ENCODE results near the gene SLC13A3. TPM values are rescaled to one million over a fixed set of nuclear protein-coding genes. Genes with fewer than 3 reads are reported as not detected.
A peak's percentile ranks its signal among the peaks of the same experiment; 100 is the strongest.

The SLC13A3 gene
- total and polyA plus RNA-seq, 4 donors, result 8.8 to 303 (median 51.6) TPM

GRCh38 chr20:46548688-46549087, 102.6 kb downstream of the SLC13A3 start:
- Histone ChIP-seq H3K4me1 (ENCODE audit: control insufficient read depth, insufficient read depth, low read length) (peaks cover 8% of the 10 kb centered on the region), H3K9me3 (ENCODE audit: control insufficient read depth, insufficient read depth, low read length) (no peaks in the 10 kb centered on the region), H3K27me3 (ENCODE audit: control insufficient read depth, insufficient read depth, low read length) (no peaks in the 10 kb centered on the region), H3K36me3 (ENCODE audit: control insufficient read depth, insufficient read depth, low read length) (no peaks in the 10 kb centered on the region), H3K4me3 (ENCODE audit: low read depth, low read length) (no peak overlapping the region), H3K27ac (ENCODE audit: low read depth, low read length) (no peak overlapping the region)
- DNase-seq (ENCODE audit: low read depth in 4 of 6, low spot score in 6 of 6), result no peak
- 89% methylated on average over 5 of the region's 5 CpGs for WGBS (ENCODE audit: insufficient coverage)

GRCh38 chr20:46547995-46548394, 103.3 kb downstream of the SLC13A3 start:
- Histone ChIP-seq H3K9me3 (ENCODE audit: control insufficient read depth, insufficient read depth, low read length) (no peaks in the 10 kb centered on the region), H3K27ac (ENCODE audit: low read depth, low read length) (no peak overlapping the region), H3K27me3 (ENCODE audit: control insufficient read depth, insufficient read depth, low read length) (no peaks in the 10 kb centered on the region), H3K36me3 (ENCODE audit: control insufficient read depth, insufficient read depth, low read length) (no peaks in the 10 kb centered on the region), H3K4me1 (ENCODE audit: control insufficient read depth, insufficient read depth, low read length) (peaks cover 8% of the 10 kb centered on the region), H3K4me3 (ENCODE audit: low read depth, low read length) (no peak overlapping the region)
- no peak for DNase-seq (ENCODE audit: low read depth in 4 of 6, low spot score in 6 of 6)
- WGBS (ENCODE audit: insufficient coverage), result 91% methylated on average over 6 of the region's 6 CpGs

DNA sequence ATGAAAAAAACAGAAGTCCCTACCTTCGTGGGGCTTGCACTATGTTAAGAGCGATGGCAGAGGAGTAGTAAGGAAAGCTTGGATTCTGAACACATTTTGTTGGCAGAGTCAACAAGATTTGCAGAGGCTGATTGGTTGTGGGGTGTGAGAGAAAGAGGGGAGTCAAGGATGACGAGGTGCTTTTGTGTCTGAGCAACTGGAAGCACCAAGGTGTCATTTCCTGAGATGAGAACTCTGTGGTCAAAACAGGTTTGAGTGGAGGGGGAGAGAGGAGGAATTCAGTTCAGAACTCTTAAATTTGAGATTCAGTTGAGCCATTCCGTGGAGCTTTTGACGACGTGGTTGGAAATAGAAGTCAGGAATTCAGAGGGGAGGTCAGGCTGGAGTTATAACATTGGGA, 104.3 kb downstream of the SLC13A3 start:
- Histone ChIP-seq H3K36me3 (ENCODE audit: control insufficient read depth, insufficient read depth, low read length) (no peaks in the 10 kb centered on the region), H3K4me1 (ENCODE audit: control insufficient read depth, insufficient read depth, low read length) (peaks cover 7% of the 10 kb centered on the region), H3K4me3 (ENCODE audit: low read depth, low read length) (no peak overlapping the region), H3K27me3 (ENCODE audit: control insufficient read depth, insufficient read depth, low read length) (no peaks in the 10 kb centered on the region), H3K27ac (ENCODE audit: low read depth, low read length) (no peak overlapping the region), H3K9me3 (ENCODE audit: control insufficient read depth, insufficient read depth, low read length) (no peaks in the 10 kb centered on the region)
- 88% methylated on average over 4 of the region's 6 CpGs for WGBS (ENCODE audit: insufficient coverage)
- DNase-seq (ENCODE audit: low read depth in 4 of 6, low spot score in 6 of 6), result no peak

- H3K4me1 ChIP-seq (ENCODE audit: control insufficient read depth, insufficient read depth, low read length), result peaks cover 2% of the 10 kb centered on the region
- H3K36me3 ChIP-seq (ENCODE audit: control insufficient read depth, insufficient read depth, low read length), result no peaks in the 10 kb centered on the region
- H3K9me3 ChIP-seq (ENCODE audit: control insufficient read depth, insufficient read depth, low read length), result no peaks in the 10 kb centered on the region
- H3K27me3 ChIP-seq (ENCODE audit: control insufficient read depth, insufficient read depth, low read length), result no peaks in the 10 kb centered on the region
- WGBS (ENCODE audit: insufficient coverage), result 88% methylated on average over 3 of the region's 3 CpGs
- DNase-seq (ENCODE audit: low read depth in 4 of 6, low spot score in 6 of 6), result no peak
- H3K4me3 ChIP-seq (ENCODE audit: low read depth, low read length), result no peak overlapping the region
- no peak overlapping the region for H3K27ac ChIP-seq (ENCODE audit: low read depth, low read length)
Observed at GRCh38 chr20:46546298-46546697, 105.0 kb downstream of the SLC13A3 start.

DNA sequence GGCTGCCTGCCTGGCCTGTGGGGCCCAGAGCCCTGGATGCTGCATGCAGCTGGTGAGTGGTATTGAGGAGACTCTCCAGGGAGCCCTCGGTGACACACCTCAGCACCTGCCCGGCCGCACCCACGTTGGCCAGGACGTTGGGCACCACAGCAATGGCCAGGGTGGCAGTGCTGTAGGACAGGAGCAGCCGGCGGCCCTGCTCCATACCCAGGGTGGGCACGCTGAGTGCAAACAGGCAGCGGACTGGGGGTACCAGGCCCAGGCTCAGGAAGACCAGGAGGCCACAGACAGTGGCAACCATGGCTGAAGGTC, 105.5 kb downstream of the SLC13A3 start:
- WGBS (ENCODE audit: insufficient coverage), result 93% methylated on average over 9 of the region's 9 CpGs
- no peak overlapping the region for H3K4me3 ChIP-seq (ENCODE audit: low read depth, low read length)
- no peak for DNase-seq (ENCODE audit: low read depth in 4 of 6, low spot score in 6 of 6)
- no peaks in the 10 kb centered on the region for H3K27me3 ChIP-seq (ENCODE audit: control insufficient read depth, insufficient read depth, low read length)
- no peak overlapping the region for H3K27ac ChIP-seq (ENCODE audit: low read depth, low read length)
- H3K9me3 ChIP-seq (ENCODE audit: control insufficient read depth, insufficient read depth, low read length), result no peaks in the 10 kb centered on the region
- no peaks in the 10 kb centered on the region for H3K36me3 ChIP-seq (ENCODE audit: control insufficient read depth, insufficient read depth, low read length)
- peaks cover 2% of the 10 kb centered on the region for H3K4me1 ChIP-seq (ENCODE audit: control insufficient read depth, insufficient read depth, low read length)

- 89% methylated on average over 12 of the region's 14 CpGs for WGBS (ENCODE audit: insufficient coverage)
- H3K27ac ChIP-seq (ENCODE audit: low read depth, low read length), result no peak overlapping the region
- no peak for DNase-seq (ENCODE audit: low read depth in 4 of 6, low spot score in 6 of 6)
- no peaks in the 10 kb centered on the region for H3K27me3 ChIP-seq (ENCODE audit: control insufficient read depth, insufficient read depth, low read length)
- H3K9me3 ChIP-seq (ENCODE audit: control insufficient read depth, insufficient read depth, low read length), result no peaks in the 10 kb centered on the region
- no peak overlapping the region for H3K4me3 ChIP-seq (ENCODE audit: low read depth, low read length)
- H3K36me3 ChIP-seq (ENCODE audit: control insufficient read depth, insufficient read depth, low read length), result no peaks in the 10 kb centered on the region
- peaks cover 2% of the 10 kb centered on the region for H3K4me1 ChIP-seq (ENCODE audit: control insufficient read depth, insufficient read depth, low read length)
Observed at GRCh38 chr20:46545077-46545826, 106.0 kb downstream of the SLC13A3 start.

DNA sequence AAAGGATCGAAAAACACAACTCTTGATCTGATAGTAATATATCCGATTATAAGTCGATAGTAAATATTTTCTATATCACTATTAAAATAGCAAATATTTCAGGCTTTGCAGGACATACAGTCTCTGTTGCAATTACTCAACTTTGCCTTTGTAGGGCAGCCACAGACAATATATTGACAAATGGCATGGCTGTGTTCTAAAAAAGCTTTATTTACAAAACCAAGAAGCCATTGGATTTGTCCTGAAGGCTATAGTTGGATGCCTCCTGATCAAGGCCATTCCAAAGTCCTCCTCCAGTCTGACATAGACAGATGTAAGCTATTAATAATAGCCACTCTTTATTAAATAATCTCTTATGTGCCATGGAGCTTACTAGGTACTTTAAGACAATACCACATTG, 106.7 kb downstream of the SLC13A3 start:
- no CpG with 5 or more reads among the region's 3 CpGs for WGBS (ENCODE audit: insufficient coverage)
- H3K4me1 ChIP-seq (ENCODE audit: control insufficient read depth, insufficient read depth, low read length), result peaks cover 2% of the 10 kb centered on the region
- H3K9me3 ChIP-seq (ENCODE audit: control insufficient read depth, insufficient read depth, low read length), result no peaks in the 10 kb centered on the region
- H3K27ac ChIP-seq (ENCODE audit: low read depth, low read length), result no peak overlapping the region
- DNase-seq (ENCODE audit: low read depth in 4 of 6, low spot score in 6 of 6), result peak in 1 of 6 donors; percentile 12
- H3K27me3 ChIP-seq (ENCODE audit: control insufficient read depth, insufficient read depth, low read length), result no peaks in the 10 kb centered on the region
- H3K4me3 ChIP-seq (ENCODE audit: low read depth, low read length), result no peak overlapping the region
- H3K36me3 ChIP-seq (ENCODE audit: control insufficient read depth, insufficient read depth, low read length), result no peaks in the 10 kb centered on the region

DNA sequence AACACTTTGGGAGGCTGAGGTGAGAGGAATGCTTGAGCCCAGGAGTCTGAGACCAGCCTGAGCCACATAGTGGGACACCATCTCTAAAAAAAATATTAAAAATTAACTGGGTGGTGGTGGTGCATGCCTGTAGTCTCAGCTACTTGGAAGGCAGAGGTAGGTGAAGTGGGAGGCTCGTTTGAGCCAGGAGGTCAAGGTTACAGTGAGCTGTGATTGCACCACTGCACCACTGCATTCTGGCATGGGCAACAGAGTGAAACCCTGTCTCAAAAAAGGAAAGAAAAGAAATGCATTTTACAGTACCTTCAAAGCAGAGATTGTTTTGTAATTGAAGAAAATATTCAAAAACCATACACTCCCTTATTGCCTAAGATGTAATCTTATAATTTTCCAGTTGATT, 107.3 kb downstream of the SLC13A3 start:
- H3K27ac ChIP-seq (ENCODE audit: low read depth, low read length), result no peak overlapping the region
- no peaks in the 10 kb centered on the region for H3K27me3 ChIP-seq (ENCODE audit: control insufficient read depth, insufficient read depth, low read length)
- no peak for DNase-seq (ENCODE audit: low read depth in 4 of 6, low spot score in 6 of 6)
- H3K4me3 ChIP-seq (ENCODE audit: low read depth, low read length), result no peak overlapping the region
- H3K36me3 ChIP-seq (ENCODE audit: control insufficient read depth, insufficient read depth, low read length), result no peaks in the 10 kb centered on the region
- H3K9me3 ChIP-seq (ENCODE audit: control insufficient read depth, insufficient read depth, low read length), result no peaks in the 10 kb centered on the region
- peaks cover 2% of the 10 kb centered on the region for H3K4me1 ChIP-seq (ENCODE audit: control insufficient read depth, insufficient read depth, low read length)
- WGBS (ENCODE audit: insufficient coverage), result 63% methylated on average over 1 of the region's 1 CpG

DNA sequence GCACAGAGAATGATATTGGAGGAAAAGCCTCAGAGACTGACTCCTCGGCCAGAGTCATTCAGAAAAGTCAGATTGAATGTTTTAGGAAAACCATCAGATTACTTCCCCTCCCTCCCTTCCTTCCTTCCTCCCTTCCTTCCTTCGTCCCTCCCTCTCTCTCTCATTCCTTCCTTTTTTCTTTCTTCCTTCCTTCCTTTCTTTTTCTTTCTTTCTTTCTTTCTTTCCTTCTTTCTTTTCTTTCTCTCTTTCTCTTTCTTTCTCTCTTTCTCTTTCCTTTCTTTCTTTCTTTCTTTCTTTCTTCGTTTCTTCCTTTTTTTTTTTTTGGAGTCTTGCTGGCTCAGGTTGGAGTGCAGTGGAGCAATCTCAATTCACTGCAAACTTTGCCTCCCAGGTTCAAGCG, 108.2 kb downstream of the SLC13A3 start:
- H3K36me3 ChIP-seq (ENCODE audit: control insufficient read depth, insufficient read depth, low read length), result no peaks in the 10 kb centered on the region
- no peaks in the 10 kb centered on the region for H3K27me3 ChIP-seq (ENCODE audit: control insufficient read depth, insufficient read depth, low read length)
- no peak overlapping the region for H3K4me3 ChIP-seq (ENCODE audit: low read depth, low read length)
- DNase-seq (ENCODE audit: low read depth in 4 of 6, low spot score in 6 of 6), result no peak
- no peak overlapping the region for H3K27ac ChIP-seq (ENCODE audit: low read depth, low read length)
- H3K4me1 ChIP-seq (ENCODE audit: control insufficient read depth, insufficient read depth, low read length), result peaks cover 2% of the 10 kb centered on the region
- H3K9me3 ChIP-seq (ENCODE audit: control insufficient read depth, insufficient read depth, low read length), result no peaks in the 10 kb centered on the region
- 78% methylated on average over 3 of the region's 4 CpGs for WGBS (ENCODE audit: insufficient coverage)

DNA sequence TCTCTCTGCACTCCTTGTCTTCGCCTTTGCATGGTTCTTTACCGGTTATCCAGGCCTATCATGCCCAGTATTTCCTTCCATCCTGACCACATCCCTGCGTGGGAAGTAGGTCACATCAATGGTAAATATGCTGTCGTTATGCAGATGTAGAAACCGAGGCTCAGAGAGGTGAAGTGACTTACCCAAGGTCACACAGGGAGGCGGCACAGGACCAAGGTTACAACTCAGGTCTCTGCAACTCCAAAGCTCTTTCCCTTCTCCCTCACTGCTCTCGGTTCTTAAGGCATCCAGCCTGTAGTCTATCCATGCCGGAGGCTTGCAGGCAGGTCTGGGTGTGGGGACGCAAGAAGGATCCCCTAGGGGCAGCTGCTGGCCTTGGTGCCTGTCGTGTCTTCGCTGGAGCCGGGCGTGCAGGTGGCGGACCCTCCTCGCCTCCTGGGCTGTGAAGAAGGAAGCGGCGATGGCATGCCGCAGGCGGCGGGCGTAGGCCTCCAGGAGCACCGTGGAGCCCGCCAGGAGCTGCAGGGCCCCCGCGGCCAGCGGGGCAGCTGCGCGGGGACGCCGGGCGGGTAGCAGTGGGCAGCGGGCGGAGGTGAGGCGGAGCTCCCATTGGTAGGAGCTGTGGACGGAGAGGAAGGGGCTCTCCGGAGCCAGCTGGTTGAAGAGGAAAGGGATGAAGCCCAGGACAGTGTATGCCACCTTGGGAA, 109.9 kb downstream of the SLC13A3 start:
- Histone ChIP-seq H3K27me3 (ENCODE audit: control insufficient read depth, insufficient read depth, low read length) (no peaks in the 10 kb centered on the region), H3K9me3 (ENCODE audit: control insufficient read depth, insufficient read depth, low read length) (no peaks in the 10 kb centered on the region), H3K4me1 (ENCODE audit: control insufficient read depth, insufficient read depth, low read length) (peaks cover 2% of the 10 kb centered on the region), H3K4me3 (ENCODE audit: low read depth, low read length) (no peak overlapping the region), H3K36me3 (ENCODE audit: control insufficient read depth, insufficient read depth, low read length) (no peaks in the 10 kb centered on the region), H3K27ac (ENCODE audit: low read depth, low read length) (no peak overlapping the region)
- DNase-seq (ENCODE audit: low read depth in 4 of 6, low spot score in 6 of 6), result no peak
- WGBS (ENCODE audit: insufficient coverage), result 63% methylated on average over 34 of the region's 36 CpGs

All from spinal cord (tissue), 10 donors.